Omental fat pad (tissue), 4 donors: ENCODE results near the gene RALGAPB. TPM values are rescaled to one million over a fixed set of nuclear protein-coding genes. Genes with fewer than 3 reads are reported as not detected.

Experiments
- ATAC-seq: fragments of 150-250 bp; one replicate; pipeline ENCODE4 v1.9.1; 2016; ENCODE audit warnings: mild to moderate bottlenecking, moderate library complexity; ENCODE audit not compliant: low FRiP score
- DNase-seq: peaks from one replicate; pipeline ENCODE4 v3.0.0-alpha.2; 2019; ENCODE audit warnings: low spot score
- total RNA-seq, 4 donors: library from RNA; depleted of rRNA; stranded (reverse); fragments of >200 nt; gene quantifications; one replicate each; pipeline ENCODE4 v1.1.0, GENCODE V29; 2016
- TF ChIP-seq, protein P1 (sequence below), 3 donors: fragments of 450-650 bp; IDR thresholded peaks; one replicate each; pipeline ENCODE4 v1.5.1; 2016 to 2017; ENCODE audit warnings: antibody characterized with exemption in 3 of 3, mild to moderate bottlenecking in 3 of 3, moderate library complexity in 2 of 3

The RALGAPB gene
- total RNA-seq, 4 donors from 2014 or later: 27.1 to 39.9 (median 32.3) TPM

DNA sequence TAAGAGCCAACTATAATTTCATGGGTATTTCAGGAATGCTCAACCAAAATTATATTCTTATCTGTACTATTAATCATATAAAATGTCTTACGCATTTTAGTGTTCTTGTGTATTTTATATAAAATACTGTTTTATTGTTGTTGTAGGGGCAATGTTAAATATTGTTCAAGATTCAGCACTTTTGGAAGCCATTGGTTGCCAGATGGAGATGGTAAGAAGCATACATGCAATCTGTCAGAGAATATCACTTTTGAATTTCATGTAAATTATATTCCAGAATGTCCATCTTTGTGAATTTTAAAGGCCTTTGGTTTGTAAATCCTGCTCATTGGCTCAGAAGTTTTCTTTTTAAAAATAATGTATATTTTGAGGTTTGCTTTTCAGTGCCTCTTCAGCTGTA is 58.4 kb downstream of the RALGAPB start:
- TF ChIP-seq, protein P1, sequence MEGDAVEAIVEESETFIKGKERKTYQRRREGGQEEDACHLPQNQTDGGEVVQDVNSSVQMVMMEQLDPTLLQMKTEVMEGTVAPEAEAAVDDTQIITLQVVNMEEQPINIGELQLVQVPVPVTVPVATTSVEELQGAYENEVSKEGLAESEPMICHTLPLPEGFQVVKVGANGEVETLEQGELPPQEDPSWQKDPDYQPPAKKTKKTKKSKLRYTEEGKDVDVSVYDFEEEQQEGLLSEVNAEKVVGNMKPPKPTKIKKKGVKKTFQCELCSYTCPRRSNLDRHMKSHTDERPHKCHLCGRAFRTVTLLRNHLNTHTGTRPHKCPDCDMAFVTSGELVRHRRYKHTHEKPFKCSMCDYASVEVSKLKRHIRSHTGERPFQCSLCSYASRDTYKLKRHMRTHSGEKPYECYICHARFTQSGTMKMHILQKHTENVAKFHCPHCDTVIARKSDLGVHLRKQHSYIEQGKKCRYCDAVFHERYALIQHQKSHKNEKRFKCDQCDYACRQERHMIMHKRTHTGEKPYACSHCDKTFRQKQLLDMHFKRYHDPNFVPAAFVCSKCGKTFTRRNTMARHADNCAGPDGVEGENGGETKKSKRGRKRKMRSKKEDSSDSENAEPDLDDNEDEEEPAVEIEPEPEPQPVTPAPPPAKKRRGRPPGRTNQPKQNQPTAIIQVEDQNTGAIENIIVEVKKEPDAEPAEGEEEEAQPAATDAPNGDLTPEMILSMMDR (IDR thresholded peaks at IDR 0.05): no peak
- DNase-seq (no peak), ATAC-seq (no peak)

DNA sequence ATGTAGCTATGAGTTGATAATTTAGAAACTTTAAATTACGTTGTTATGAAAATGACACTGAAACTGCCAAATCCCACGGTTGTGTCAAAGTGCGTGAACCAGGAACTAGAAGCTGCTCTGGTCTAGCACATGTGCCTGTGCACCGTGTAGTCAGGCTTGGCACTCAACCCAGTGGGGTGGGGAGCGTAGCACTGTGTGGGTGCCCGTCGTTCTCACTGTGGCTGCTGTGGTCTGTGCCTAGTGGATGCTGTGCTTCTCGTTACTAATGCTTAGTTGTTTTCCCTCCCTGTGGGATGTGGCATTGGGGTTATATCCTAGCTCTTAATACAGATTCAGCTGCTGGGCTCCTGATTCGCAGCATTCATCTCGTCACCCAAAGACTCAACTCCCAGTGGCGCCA is 62.1 kb downstream of the RALGAPB start:
- no peak for DNase-seq
- TF ChIP-seq, protein P1 (IDR thresholded peaks at IDR 0.05): no peak
- ATAC-seq: no peak

DNA sequence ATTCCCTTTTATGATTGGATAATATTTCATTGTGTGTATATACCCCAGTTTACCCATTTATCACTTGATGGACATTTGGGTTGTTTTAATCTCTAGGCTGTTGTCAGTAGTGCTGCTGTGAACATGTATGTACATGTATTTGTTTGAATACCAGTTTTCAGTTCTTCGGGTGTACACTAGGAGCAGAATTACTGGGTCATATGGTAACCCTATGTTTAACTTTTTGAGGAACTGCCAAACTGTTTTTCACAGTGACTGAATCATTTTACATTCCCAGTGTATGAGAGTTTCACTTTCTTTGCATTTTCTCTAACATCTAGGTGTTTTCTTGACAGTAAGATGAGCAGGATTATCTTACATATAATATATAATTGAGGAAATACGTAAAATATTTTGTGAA is 63.7 kb downstream of the RALGAPB start:
- TF ChIP-seq, protein P1 (IDR thresholded peaks at IDR 0.05): no peak
- ATAC-seq (no peak), DNase-seq (no peak)

DNA sequence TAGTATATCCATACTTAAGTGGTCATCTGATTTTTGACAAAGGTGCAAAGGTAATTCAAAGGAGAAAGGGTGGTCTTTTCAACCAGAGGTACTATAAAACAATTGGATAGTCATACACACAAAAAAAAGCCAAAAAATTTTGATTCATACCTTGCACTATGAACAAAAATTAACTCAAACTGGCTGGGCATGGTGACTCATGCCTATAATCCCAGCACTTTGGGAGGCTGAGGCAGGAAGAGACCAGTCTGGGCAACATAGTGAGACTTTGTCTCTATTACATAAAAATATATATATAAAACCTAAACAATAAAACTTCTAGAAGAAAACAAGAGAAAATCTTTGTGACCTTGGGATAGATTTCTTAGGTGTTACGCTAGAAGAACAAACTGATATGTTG is 64.5 kb downstream of the RALGAPB start:
- TF ChIP-seq, protein P1 (IDR thresholded peaks at IDR 0.05): no peak
- ATAC-seq (no peak), DNase-seq (no peak)

DNA sequence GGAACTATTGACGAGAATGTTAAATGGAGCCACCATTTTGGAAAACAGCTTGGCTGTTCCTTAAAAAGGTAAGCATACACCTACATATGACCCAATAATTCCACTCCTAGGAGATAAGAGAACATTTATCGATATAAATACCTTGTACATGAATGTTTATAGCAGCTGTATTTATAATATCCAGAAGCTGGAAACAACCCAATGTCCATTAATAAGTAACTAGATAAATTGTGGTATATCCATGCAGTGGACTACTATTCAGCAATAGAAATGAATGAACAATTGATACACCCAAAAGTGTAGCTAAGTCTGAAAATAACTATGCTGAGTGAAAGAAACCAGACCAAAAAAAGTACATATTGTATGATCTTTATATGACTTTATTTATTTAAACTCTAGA is 66.1 kb downstream of the RALGAPB start:
- ATAC-seq: no peak
- TF ChIP-seq, protein P1 (IDR thresholded peaks at IDR 0.05): no peak
- DNase-seq: no peak

DNA sequence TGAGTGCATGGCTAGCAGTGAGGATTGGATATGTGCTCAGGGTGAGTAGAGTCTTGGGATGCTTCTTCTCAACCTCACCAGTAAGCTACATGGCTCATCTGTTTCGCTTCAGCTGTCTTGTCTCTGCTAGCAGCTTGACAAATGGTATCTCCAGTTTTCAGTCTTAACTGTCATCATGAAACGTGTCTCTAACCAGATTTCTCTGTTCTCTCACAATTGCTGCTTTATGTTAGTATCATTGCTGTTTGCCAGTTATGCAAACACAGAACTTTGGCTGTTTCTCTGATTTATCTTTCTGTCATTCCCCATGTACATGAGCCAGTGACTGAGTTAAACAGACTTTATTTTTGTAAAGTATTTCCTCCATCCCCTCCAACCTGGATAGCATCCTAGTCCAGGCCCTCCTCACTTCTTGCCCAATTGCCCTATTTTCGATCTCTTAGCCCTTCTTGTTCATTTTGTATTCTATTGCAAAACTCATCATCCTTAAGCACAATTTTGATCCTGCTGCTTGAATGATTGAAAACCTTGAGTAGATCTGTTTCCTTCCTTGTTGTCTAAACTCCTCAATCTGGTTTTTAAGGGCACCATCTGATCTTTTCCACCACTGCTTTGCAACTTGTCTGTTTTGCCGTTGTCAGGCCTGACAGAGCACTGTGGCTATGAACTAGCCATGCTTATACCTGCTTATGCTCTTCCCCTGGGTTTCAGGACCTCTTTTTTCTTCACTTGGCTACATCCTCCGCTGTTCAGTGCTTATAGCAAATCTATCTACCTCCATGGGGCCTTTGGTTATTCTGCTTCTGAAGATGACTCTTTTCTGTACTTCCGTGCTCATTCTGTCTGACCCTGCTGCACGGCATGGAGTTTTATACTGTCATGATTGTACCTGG is 70.6 kb downstream of the RALGAPB start:
- DNase-seq (no peak), ATAC-seq (no peak)
- TF ChIP-seq, protein P1 (IDR thresholded peaks at IDR 0.05): no peak

DNA sequence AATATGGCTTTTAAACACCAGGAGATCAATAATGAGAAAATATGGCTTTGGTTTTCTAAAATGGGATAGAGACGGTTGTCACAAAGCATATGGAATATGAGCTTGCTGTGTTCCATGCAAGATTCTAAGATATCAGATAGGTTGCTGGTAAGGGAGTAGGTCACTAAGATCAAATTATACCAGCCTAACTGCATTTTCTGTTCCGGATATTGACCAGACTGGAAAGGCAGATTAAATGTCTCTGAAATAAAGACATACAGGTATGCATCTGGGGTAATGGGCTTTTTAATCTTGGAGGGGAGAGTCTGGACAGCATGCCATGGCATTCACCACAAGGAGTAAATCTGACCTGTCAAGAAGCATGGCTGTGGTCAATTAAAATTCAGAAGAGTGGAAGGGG is 73.1 kb downstream of the RALGAPB start:
- TF ChIP-seq, protein P1 (IDR thresholded peaks at IDR 0.05): no peak
- ATAC-seq: no peak
- DNase-seq: no peak
